ENCODE results near the gene FRY.

DNA sequence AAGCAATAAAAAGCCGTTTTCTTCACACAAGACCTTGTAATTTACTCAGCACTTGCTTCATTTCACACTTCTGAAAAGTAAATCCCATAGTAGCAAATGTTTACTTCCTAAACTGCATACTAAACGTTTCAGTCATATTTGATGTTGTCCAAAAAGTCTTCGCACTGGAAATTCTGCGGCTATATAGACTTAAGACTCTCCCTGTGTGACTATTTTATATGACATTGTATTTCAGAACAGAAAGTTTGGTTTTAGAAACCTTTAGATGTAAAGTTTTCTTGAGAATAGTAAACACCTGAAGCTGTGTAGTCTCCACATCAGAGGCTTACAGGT, 254.0 kb downstream of the FRY start:
- TF ChIP-seq, protein P1, sequence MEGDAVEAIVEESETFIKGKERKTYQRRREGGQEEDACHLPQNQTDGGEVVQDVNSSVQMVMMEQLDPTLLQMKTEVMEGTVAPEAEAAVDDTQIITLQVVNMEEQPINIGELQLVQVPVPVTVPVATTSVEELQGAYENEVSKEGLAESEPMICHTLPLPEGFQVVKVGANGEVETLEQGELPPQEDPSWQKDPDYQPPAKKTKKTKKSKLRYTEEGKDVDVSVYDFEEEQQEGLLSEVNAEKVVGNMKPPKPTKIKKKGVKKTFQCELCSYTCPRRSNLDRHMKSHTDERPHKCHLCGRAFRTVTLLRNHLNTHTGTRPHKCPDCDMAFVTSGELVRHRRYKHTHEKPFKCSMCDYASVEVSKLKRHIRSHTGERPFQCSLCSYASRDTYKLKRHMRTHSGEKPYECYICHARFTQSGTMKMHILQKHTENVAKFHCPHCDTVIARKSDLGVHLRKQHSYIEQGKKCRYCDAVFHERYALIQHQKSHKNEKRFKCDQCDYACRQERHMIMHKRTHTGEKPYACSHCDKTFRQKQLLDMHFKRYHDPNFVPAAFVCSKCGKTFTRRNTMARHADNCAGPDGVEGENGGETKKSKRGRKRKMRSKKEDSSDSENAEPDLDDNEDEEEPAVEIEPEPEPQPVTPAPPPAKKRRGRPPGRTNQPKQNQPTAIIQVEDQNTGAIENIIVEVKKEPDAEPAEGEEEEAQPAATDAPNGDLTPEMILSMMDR (IDR thresholded peaks at IDR 0.05), result no peak
- TF ChIP-seq POLR2A (IDR thresholded peaks at IDR 0.05), result no peak

Measured in heart left ventricle (tissue), 13 donors.